Testis (tissue), 3 donors: ENCODE results near the gene ZNF521. TPM values are rescaled to one million over a fixed set of nuclear protein-coding genes. Genes with fewer than 3 reads are reported as not detected.
"Not testable (repeated sequence)": the region's sequence is repeated elsewhere in the genome, so short reads cannot be mapped to it uniquely, and the experiment has no call there.

ENCODE experiments used
- DNase-seq: peaks from one replicate; pipeline ENCODE4 v3.0.0-alpha.2; 2019
- H3K27ac ChIP-seq, 2 donors: fragments of 200-600 bp; sonication (generic); one replicate each; pipeline ENCODE4 v1.5.1; 2019
- H3K27me3 ChIP-seq: fragments of 200-600 bp; sonication (generic); one replicate; pipeline ENCODE4 v1.5.1; 2019
- H3K36me3 ChIP-seq: fragments of 200-600 bp; sonication (generic); one replicate; pipeline ENCODE4 v1.5.1; 2017; ENCODE audit warnings: low read depth; ENCODE audit errors: missing control alignments
- H3K4me1 ChIP-seq: fragments of 200-600 bp; sonication (generic); one replicate; pipeline ENCODE4 v1.5.1; 2019
- H3K4me3 ChIP-seq, 2 donors: fragments of 200-600 bp; sonication (generic); one replicate each; pipeline ENCODE4 v1.5.1; 2017 to 2019
- H3K9me3 ChIP-seq: fragments of 200-600 bp; sonication (generic); one replicate; pipeline ENCODE4 v1.5.1; 2017
- POLR2A ChIP-seq: fragments of 450-650 bp; IDR thresholded peaks from one replicate; pipeline ENCODE4 v1.6.1; 2017; ENCODE audit warnings: antibody characterized with exemption, mild to moderate bottlenecking, moderate library complexity
- WGBS, 2 donors: methylation state at CpG; one replicate each; pipeline ENCODE4 v1.1.5; 2018; 5-methylcytosine and 5-hydroxymethylcytosine counted together
- intact Hi-C: fragments of 100-400 bp; cut with DNase I; formaldehyde crosslinking; loops from one replicate; pipeline ENCODE4 v1.15.1; 2023; ENCODE audit warnings: low total_unique reads
- polyA plus RNA-seq: library from polyadenylated mRNA; stranded (reverse); fragments of 350-450 nt; fragmentation: Illumina TruSeq; extraction: RNeasy Lipid Tissue Mini Kit (QIAGEN cat#74804); gene quantifications from one replicate; pipeline ENCODE4 v1.2.3, GENCODE V29; 2014; ENCODE audit warnings: low read depth, low replicate concordance; ENCODE audit not compliant: insufficient read depth
- total RNA-seq, 2 donors: library from RNA; depleted of rRNA; stranded (reverse); fragments of >200 nt; gene quantifications; one replicate each; pipeline ENCODE4 v1.2.3, GENCODE V29; 2016
- TF ChIP-seq, protein P1 (sequence below), 3 experiments: fragments of 450-650 bp in 2 of 3; fragments of 200-600 bp in 1 of 3; sonication (generic) in 1 of 3; IDR thresholded peaks; one replicate each; pipeline ENCODE4 v1.5.1; 2016 to 2019; ENCODE audit warnings: antibody characterized with exemption in 3 of 3, mild to moderate bottlenecking in 2 of 3, moderate library complexity in 1 of 3

Gene ZNF521
- total and polyA plus RNA-seq, 3 donors from 2014 or later: 8.7 to 46.9 (median 34.7) TPM

DNA sequence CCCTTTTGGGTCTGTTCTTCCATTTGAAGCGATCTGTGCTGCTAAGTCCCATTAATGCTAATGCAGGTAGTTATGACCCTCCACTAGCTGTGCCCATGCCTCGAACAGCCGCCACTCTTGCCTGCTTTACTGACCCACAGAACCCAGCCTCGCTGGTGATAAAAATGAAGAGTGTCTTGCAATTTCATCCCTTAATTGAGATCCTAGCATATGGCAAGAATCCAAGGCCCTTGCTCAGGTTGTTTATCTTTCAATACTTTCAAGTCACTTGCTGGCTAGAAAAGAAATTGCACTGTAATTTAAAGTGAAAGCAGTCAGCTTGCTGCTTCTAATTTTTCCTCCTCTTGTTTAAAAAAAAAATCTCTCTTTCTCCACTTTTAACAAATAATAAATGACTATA lies 73.6 kb downstream of the ZNF521 start:
- no peak for TF ChIP-seq POLR2A
- TF ChIP-seq, protein P1, sequence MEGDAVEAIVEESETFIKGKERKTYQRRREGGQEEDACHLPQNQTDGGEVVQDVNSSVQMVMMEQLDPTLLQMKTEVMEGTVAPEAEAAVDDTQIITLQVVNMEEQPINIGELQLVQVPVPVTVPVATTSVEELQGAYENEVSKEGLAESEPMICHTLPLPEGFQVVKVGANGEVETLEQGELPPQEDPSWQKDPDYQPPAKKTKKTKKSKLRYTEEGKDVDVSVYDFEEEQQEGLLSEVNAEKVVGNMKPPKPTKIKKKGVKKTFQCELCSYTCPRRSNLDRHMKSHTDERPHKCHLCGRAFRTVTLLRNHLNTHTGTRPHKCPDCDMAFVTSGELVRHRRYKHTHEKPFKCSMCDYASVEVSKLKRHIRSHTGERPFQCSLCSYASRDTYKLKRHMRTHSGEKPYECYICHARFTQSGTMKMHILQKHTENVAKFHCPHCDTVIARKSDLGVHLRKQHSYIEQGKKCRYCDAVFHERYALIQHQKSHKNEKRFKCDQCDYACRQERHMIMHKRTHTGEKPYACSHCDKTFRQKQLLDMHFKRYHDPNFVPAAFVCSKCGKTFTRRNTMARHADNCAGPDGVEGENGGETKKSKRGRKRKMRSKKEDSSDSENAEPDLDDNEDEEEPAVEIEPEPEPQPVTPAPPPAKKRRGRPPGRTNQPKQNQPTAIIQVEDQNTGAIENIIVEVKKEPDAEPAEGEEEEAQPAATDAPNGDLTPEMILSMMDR (IDR thresholded peaks at IDR 0.05): no peak
- WGBS, 2 donors: 56 to 74% methylated on average over 4 of the region's 4 CpGs
- Histone ChIP-seq H3K9me3 (no peaks in the 10 kb centered on the region), H3K4me3 (no peak overlapping the region), H3K27ac (no peak overlapping the region), H3K4me1 (no peaks in the 10 kb centered on the region), H3K36me3 (no peaks in the 10 kb centered on the region), H3K27me3 (no peaks in the 10 kb centered on the region)
- DNase-seq: no peak
- intact Hi-C loops: no loop called here

DNA sequence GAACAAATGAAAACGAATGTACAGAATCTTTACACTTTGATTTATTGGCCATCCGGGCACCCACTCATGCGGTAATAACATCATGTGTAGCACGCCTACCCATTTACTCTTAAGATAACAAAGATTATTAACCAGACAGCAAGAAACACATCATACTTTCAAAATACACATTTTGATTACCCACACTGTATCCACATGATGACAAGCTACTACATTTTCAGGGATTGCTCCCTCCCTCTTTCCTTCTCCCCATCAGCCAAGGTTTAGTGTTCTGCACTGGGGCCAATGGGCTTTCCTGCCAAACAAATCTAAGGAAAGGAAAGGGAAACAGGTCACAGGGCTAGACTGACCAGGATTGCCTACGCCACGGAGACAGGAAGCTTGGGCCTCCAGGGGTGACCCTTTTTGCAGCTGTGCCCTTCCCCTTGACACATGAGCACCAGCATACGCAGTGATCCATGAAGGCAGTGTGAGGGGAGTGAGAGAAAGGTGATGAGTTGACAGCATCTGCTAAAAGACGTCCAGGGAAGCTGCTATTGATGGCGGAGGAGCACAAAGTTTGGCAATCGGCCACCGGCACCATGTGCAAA lies 76.5 kb downstream of the ZNF521 start:
- H3K4me1 ChIP-seq: no peaks in the 10 kb centered on the region
- H3K4me3 ChIP-seq: no peak overlapping the region
- intact Hi-C loops: no loop called here
- H3K27ac ChIP-seq: no peak overlapping the region
- 86 to 87% methylated on average over 10 to 11 of the region's 11 CpGs for WGBS, 2 donors
- DNase-seq: no peak
- TF ChIP-seq POLR2A: no peak
- TF ChIP-seq, protein P1 (IDR thresholded peaks at IDR 0.05): no peak
- no peaks in the 10 kb centered on the region for H3K9me3 ChIP-seq
- no peaks in the 10 kb centered on the region for H3K36me3 ChIP-seq
- H3K27me3 ChIP-seq: no peaks in the 10 kb centered on the region

DNA sequence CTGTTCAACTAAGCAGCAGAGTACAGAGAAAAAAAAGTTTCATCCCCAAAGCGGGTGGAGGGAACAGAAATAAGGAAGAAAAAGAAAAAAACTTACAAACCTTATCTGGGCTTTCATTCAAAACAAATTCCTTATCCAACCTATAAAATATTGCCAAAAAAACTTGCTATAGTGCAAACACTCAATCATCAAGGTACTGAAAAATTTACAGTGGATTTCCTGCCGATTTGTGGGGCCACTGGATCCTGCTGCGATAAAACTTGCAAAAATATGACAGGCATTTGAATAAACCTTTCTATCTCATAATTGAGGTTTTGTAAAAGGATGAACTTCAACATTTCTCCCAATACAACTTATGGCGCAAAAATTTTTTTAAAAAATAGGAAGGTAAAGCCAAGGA lies 77.0 kb downstream of the ZNF521 start:
- TF ChIP-seq POLR2A: no peak
- TF ChIP-seq, protein P1 (IDR thresholded peaks at IDR 0.05): no peak
- Histone ChIP-seq H3K36me3 (no peaks in the 10 kb centered on the region), H3K9me3 (no peaks in the 10 kb centered on the region), H3K4me1 (no peaks in the 10 kb centered on the region), H3K27me3 (no peaks in the 10 kb centered on the region), H3K27ac (no peak overlapping the region), H3K4me3 (no peak overlapping the region)
- WGBS, 2 donors: 84 to 93% methylated on average over 4 of the region's 4 CpGs
- DNase-seq: no peak
- intact Hi-C loops: no loop called here

DNA sequence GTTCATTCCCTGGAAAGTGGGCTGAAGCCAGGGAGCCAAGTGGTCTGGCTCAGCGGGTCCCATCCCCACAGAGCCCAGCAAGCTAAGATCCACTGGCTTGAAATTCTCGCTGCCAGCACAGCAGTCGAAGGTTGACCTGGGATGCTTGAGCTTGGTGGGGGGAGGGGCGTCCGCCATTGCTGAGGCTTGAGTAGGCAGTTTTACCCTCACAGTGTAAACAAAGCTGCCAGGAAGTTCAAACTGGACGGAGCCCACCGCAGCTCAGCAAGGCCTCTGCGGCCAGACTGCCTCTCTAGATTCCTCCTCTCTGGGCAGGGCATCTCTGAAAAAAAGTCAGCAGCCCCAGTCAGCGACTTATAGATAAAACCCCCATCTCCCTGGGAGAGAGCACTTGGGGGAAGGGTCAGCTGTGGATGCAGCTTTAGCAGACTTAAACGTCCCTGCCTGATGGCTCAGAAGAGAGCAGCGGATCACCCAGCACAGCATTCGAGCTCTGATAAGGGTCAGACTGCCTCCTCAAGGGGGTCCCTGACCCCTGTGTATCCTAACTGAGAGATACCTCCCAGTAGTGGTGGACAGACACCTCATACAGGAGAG lies 84.9 kb downstream of the ZNF521 start:
- H3K27me3 ChIP-seq, H3K4me3 ChIP-seq, H3K9me3 ChIP-seq, intact Hi-C loops, H3K27ac ChIP-seq, DNase-seq, H3K4me1 ChIP-seq, H3K36me3 ChIP-seq: not testable (repeated sequence)
- 83 to 88% methylated on average over 11 to 12 of the region's 12 CpGs for WGBS, 2 donors

DNA sequence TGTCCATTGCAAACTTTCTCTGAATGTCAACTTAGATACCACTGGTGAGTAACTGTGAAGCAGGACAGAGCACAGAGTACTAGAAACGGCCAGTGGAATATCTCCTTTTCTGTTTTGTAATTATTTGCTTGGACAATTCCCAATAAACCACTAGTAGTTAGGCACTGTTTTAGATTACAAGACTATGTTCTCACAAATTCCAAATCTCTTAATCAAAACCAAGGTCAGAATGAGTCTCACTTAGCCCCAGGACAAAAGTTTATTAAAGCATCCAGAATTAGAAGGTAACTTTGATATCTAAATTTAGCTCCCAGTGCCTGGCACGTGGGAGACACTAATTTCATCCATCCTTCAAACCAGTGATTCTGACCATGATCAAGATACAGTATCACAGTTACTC lies 89.0 kb downstream of the ZNF521 start:
- H3K4me1 ChIP-seq: no peaks in the 10 kb centered on the region
- no peak for DNase-seq
- intact Hi-C loops: no loop called here
- 46 to 50% methylated on average over 2 of the region's 2 CpGs for WGBS, 2 donors
- no peak overlapping the region for H3K27ac ChIP-seq
- no peaks in the 10 kb centered on the region for H3K9me3 ChIP-seq
- H3K4me3 ChIP-seq: no peak overlapping the region
- no peaks in the 10 kb centered on the region for H3K36me3 ChIP-seq
- no peaks in the 10 kb centered on the region for H3K27me3 ChIP-seq
- TF ChIP-seq, protein P1 (IDR thresholded peaks at IDR 0.05): no peak
- TF ChIP-seq POLR2A: no peak
